HG03558 (cell line): ENCODE measurements around the gene SSBP4.
"Not testable (repeated sequence)": the region's sequence is repeated elsewhere in the genome, so short reads cannot be mapped to it uniquely, and the experiment has no call there.

Source experiments
- ATAC-seq: cut with Tn5 transposase; IDR thresholded peaks from one replicate; pipeline ENCODE4 v1.9.1; 2021; ENCODE audit warnings: moderate number of reproducible peaks; ENCODE audit not compliant: unreplicated experiment; ENCODE audit errors: extremely low read depth

SSBP4 gene

GRCh38 chr19:18392926-18393325 lies 26.3 kb upstream of the SSBP4 start:
- no peak for ATAC-seq

- no peak for ATAC-seq
Measured at GRCh38 chr19:18393836-18394235, 25.4 kb upstream of the SSBP4 start.

- no peak for ATAC-seq
Measured at GRCh38 chr19:18396471-18397241, 22.5 kb upstream of the SSBP4 start.

GRCh38 chr19:18397242-18398202 lies 21.7 kb upstream of the SSBP4 start, which contains the start of gene LRRC25:
TSS of gene LRRC25 (minus strand) at chr19:18397622. CDS start at chr19:18396963, 659 bp downstream.
- no peak for ATAC-seq

- ATAC-seq: no peak
Measured at GRCh38 chr19:18399008-18399407, 20.2 kb upstream of the SSBP4 start.

- ATAC-seq: no peak
Measured at GRCh38 chr19:18401580-18402112, 17.6 kb upstream of the SSBP4 start.

- not testable (repeated sequence) for ATAC-seq
Measured at GRCh38 chr19:18402455-18403248, 16.5 kb upstream of the SSBP4 start.

- ATAC-seq: not testable (repeated sequence)
Measured at GRCh38 chr19:18405754-18406153, 13.4 kb upstream of the SSBP4 start.

GRCh38 chr19:18406749-18407148 lies 12.4 kb upstream of the SSBP4 start:
- ATAC-seq: no peak

GRCh38 chr19:18408053-18408476 lies 11.1 kb upstream of the SSBP4 start:
- ATAC-seq: no peak

GRCh38 chr19:18412610-18413239 lies 6.5 kb upstream of the SSBP4 start:
- ATAC-seq: no peak

GRCh38 chr19:18414504-18415177 lies 4.6 kb upstream of the SSBP4 start:
- ATAC-seq: no peak

GRCh38 chr19:18415178-18415867 lies 3.9 kb upstream of the SSBP4 start:
- ATAC-seq: no peak

GRCh38 chr19:18416778-18417249 lies 2.4 kb upstream of the SSBP4 start:
- no peak for ATAC-seq

GRCh38 chr19:18417250-18418028 lies 1.8 kb upstream of the SSBP4 start:
- no peak for ATAC-seq

- no peak for ATAC-seq
Measured at GRCh38 chr19:18418029-18418482, 1.1 kb upstream of the SSBP4 start.

GRCh38 chr19:18418483-18419194 lies 559 bp upstream of the SSBP4 start:
- ATAC-seq: no peak
